GM06990 (cell line): ENCODE results near the gene DHX15.

ENCODE experiments used
- DNase-seq: peaks from one replicate; pipeline ENCODE4 v3.0.0-alpha.2; 2011; ENCODE audit not compliant: insufficient read length; ENCODE audit errors: extremely low read depth
- H3K27me3 ChIP-seq: replicated peaks from 2 replicates; pipeline ENCODE4 v1.6.0; 2011; ENCODE audit warnings: low read length; ENCODE audit not compliant: control insufficient read depth, insufficient read depth
- H3K36me3 ChIP-seq: 2 replicates; pipeline ENCODE4 v1.5.1; 2011; ENCODE audit warnings: low read length; ENCODE audit not compliant: control insufficient read depth, insufficient read depth
- H3K4me3 ChIP-seq: replicated peaks from 2 replicates; pipeline ENCODE4 v1.5.1; 2011; ENCODE audit warnings: low read depth, mild to moderate bottlenecking, control low read depth, low read length
- CTCF ChIP-seq: IDR thresholded peaks from 2 replicates; pipeline ENCODE4 v1.5.1; 2011; ENCODE audit warnings: low read length, control low read depth, mild to moderate bottlenecking, inconsistent platforms; ENCODE audit not compliant: insufficient read depth, poor library complexity, severe bottlenecking

Gene DHX15

GRCh38 chr4:24622146-24622834 is 37.9 kb upstream of the DHX15 start:
- H3K27me3 ChIP-seq: no peaks in the 10 kb centered on the region
- H3K36me3 ChIP-seq: no peaks in the 10 kb centered on the region
- TF ChIP-seq CTCF: no peak
- H3K4me3 ChIP-seq: no peak overlapping the region
- DNase-seq: no peak

GRCh38 chr4:24615977-24616376 is 31.6 kb upstream of the DHX15 start:
- no peaks in the 10 kb centered on the region for H3K36me3 ChIP-seq
- H3K4me3 ChIP-seq: no peak overlapping the region
- no peak for DNase-seq
- no peak for TF ChIP-seq CTCF
- no peaks in the 10 kb centered on the region for H3K27me3 ChIP-seq

- no peak for TF ChIP-seq CTCF
These were observed 30.5 kb upstream of the DHX15 start for GRCh38 chr4:24614881-24615280.

GRCh38 chr4:24613502-24613901 is 29.1 kb upstream of the DHX15 start:
- no peak for DNase-seq

More at GRCh38 chr4:24614881-24615280, 30.5 kb upstream of the DHX15 start:
- DNase-seq: no peak
- Histone ChIP-seq H3K27me3 (no peaks in the 10 kb centered on the region), H3K4me3 (no peak overlapping the region), H3K36me3 (no peaks in the 10 kb centered on the region)

GRCh38 chr4:24611575-24611974 is 27.2 kb upstream of the DHX15 start:
- Histone ChIP-seq H3K36me3 (no peaks in the 10 kb centered on the region), H3K4me3 (no peak overlapping the region), H3K27me3 (no peaks in the 10 kb centered on the region; the same call in 1 of the 2 replicates)
- DNase-seq: no peak
- no peak for TF ChIP-seq CTCF

More at GRCh38 chr4:24613502-24613901, 29.1 kb upstream of the DHX15 start:
- no peaks in the 10 kb centered on the region for H3K36me3 ChIP-seq
- no peak overlapping the region for H3K4me3 ChIP-seq
- H3K27me3 ChIP-seq: no peaks in the 10 kb centered on the region
- TF ChIP-seq CTCF: no peak
